GM23338 (cell line): ENCODE data around the gene SERTAD3. TPM values are rescaled to one million over a fixed set of nuclear protein-coding genes. Genes with fewer than 3 reads are reported as not detected.
"Not testable (repeated sequence)": the region's sequence is repeated elsewhere in the genome, so short reads cannot be mapped to it uniquely, and the experiment has no call there.

ENCODE experiments used
- ATAC-seq: fragments of 200-7000 bp; cut with Tn5 transposase; 3 replicates; pipeline ENCODE4 v1.9.1; 2020
- DNase-seq: peaks from one replicate; pipeline ENCODE4 v3.0.0-alpha.2; 2015; ENCODE audit warnings: low spot score
- H2AFZ ChIP-seq: fragments of 200-600 bp; sonication (generic); 2 replicates; pipeline ENCODE4 v1.8.0; 2016; ENCODE audit warnings: antibody characterized with exemption, mild to moderate bottlenecking, moderate library complexity
- H3F3A ChIP-seq: fragments of 200-600 bp; sonication (generic); replicated peaks from 2 replicates; pipeline ENCODE4 v1.8.0; 2017; ENCODE audit warnings: antibody characterized with exemption, mixed run types, low read depth
- H3K27ac ChIP-seq: fragments of 200-600 bp; sonication (generic); 2 replicates; pipeline ENCODE4 v1.6.1; 2016; ENCODE audit warnings: low read depth
- H3K27me3 ChIP-seq: fragments of 200-600 bp; sonication (generic); 2 replicates; pipeline ENCODE4 v1.8.0; 2016; ENCODE audit warnings: mild to moderate bottlenecking, mixed run types, moderate library complexity; ENCODE audit not compliant: insufficient read depth
- H3K36me3 ChIP-seq: fragments of 200-600 bp; sonication (generic); 2 replicates; pipeline ENCODE4 v1.8.0; 2016; ENCODE audit warnings: mild to moderate bottlenecking; ENCODE audit not compliant: insufficient read depth
- H3K4me1 ChIP-seq: fragments of 200-600 bp; sonication (generic); 2 replicates; pipeline ENCODE4 v1.8.0; 2016; ENCODE audit warnings: mild to moderate bottlenecking, moderate library complexity; ENCODE audit not compliant: insufficient read depth
- H3K4me2 ChIP-seq: fragments of 200-600 bp; sonication (generic); 2 replicates; pipeline ENCODE4 v1.7.1; 2017; ENCODE audit warnings: mixed run types
- H3K4me3 ChIP-seq: fragments of 200-600 bp; sonication (generic); 2 replicates; pipeline ENCODE4 v1.6.1; 2016; ENCODE audit warnings: mixed run types
- H3K79me2 ChIP-seq: fragments of 200-600 bp; sonication (generic); replicated peaks from 2 replicates; pipeline ENCODE4 v1.8.0; 2017; ENCODE audit warnings: mild to moderate bottlenecking; ENCODE audit not compliant: insufficient read depth
- H3K9me2 ChIP-seq: fragments of 200-600 bp; sonication (generic); 2 replicates; pipeline ENCODE4 v1.8.0; 2017; ENCODE audit not compliant: insufficient read depth
- H4K20me1 ChIP-seq: fragments of 200-600 bp; sonication (generic); replicated peaks from 2 replicates; pipeline ENCODE4 v1.8.0; 2017; ENCODE audit warnings: mild to moderate bottlenecking; ENCODE audit not compliant: insufficient read depth
- H3K27ac Mint-ChIP-seq: 2 replicates; pipeline ENCODE4 v1.8.0; 2020; ENCODE audit warnings: inconsistent platforms, mild to moderate bottlenecking, moderate library complexity, mixed read lengths
- H3K27me3 Mint-ChIP-seq: 3 replicates; pipeline ENCODE4 v1.8.0; 2022; ENCODE audit warnings: low read depth, mild to moderate bottlenecking, moderate library complexity, mixed read lengths, inconsistent platforms; ENCODE audit not compliant: insufficient read depth, poor library complexity
- H3K36me3 Mint-ChIP-seq: 3 replicates; pipeline ENCODE4 v1.8.0; 2021; ENCODE audit warnings: low read depth, mild to moderate bottlenecking, inconsistent platforms, moderate library complexity, mixed read lengths
- H3K4me1 Mint-ChIP-seq: 3 replicates; pipeline ENCODE4 v1.8.0; 2020; ENCODE audit warnings: mild to moderate bottlenecking, inconsistent platforms, mixed read lengths
- H3K4me3 Mint-ChIP-seq: 3 replicates; pipeline ENCODE4 v1.8.0; 2021; ENCODE audit warnings: moderate library complexity, mild to moderate bottlenecking, inconsistent platforms, mixed read lengths
- H3K9me3 Mint-ChIP-seq: 3 replicates; pipeline ENCODE4 v1.8.0; 2020; ENCODE audit warnings: moderate library complexity, mild to moderate bottlenecking, inconsistent platforms, mixed read lengths
- CREB1 ChIP-seq: fragments of 250-450 bp; sonication (Bioruptor Pico); IDR thresholded peaks from 2 replicates; pipeline ENCODE4 v1.5.0; 2020; ENCODE audit warnings: low read depth, mild to moderate bottlenecking, moderate library complexity
- EZH2phosphoT487 ChIP-seq: fragments of 200-600 bp; sonication (generic); IDR thresholded peaks from one replicate; pipeline ENCODE4 v1.8.1; 2018; ENCODE audit warnings: antibody characterized with exemption; ENCODE audit not compliant: unreplicated experiment
- POLR2AphosphoS5 ChIP-seq: IDR thresholded peaks from 2 replicates; pipeline ENCODE4 v1.6.1; 2016; ENCODE audit warnings: antibody characterized with exemption, low read depth
- STAT1 ChIP-seq: IDR thresholded peaks from one replicate; pipeline ENCODE4 v1.6.1; 2016; ENCODE audit warnings: antibody characterized with exemption; ENCODE audit not compliant: unreplicated experiment
- ZNF114 ChIP-seq: fragments of 250-450 bp; sonication (Bioruptor Pico); IDR thresholded peaks from 2 replicates; pipeline ENCODE4 v1.5.0; 2020; ENCODE audit warnings: mild to moderate bottlenecking, moderate library complexity
- ZNF331 ChIP-seq: fragments of 250-450 bp; sonication (Bioruptor Pico); IDR thresholded peaks from 2 replicates; pipeline ENCODE4 v1.5.0; 2020; ENCODE audit warnings: low read depth, mild to moderate bottlenecking, moderate library complexity
- polyA plus RNA-seq: library from polyadenylated mRNA; unstranded; fragments of >200 nt; fragmentation: Nextera tagmentation; extraction: Ambion mirVana; gene quantifications from 2 replicates; pipeline ENCODE4 v1.2.1, GENCODE V29; 2016
- total RNA-seq: library from RNA; depleted of rRNA; stranded (reverse); fragments of >200 nt; shearing (Covaris generic); gene quantifications from 2 replicates; pipeline ENCODE4 v1.2.3, GENCODE V29; 2014
- TF ChIP-seq, protein P1 (sequence below): IDR thresholded peaks from one replicate; pipeline ENCODE4 v1.6.1; 2018; ENCODE audit warnings: antibody characterized with exemption; ENCODE audit not compliant: unreplicated experiment
- TF ChIP-seq, protein P2 (sequence below): fragments of 250-450 bp; sonication (Bioruptor Pico); IDR thresholded peaks from 2 replicates; pipeline ENCODE4 v1.5.0; 2020; ENCODE audit warnings: mild to moderate bottlenecking, moderate library complexity

Gene SERTAD3
- total and polyA plus RNA-seq, 2 experiments from 2014 or later, result 15.4 to 24.1 TPM

DNA sequence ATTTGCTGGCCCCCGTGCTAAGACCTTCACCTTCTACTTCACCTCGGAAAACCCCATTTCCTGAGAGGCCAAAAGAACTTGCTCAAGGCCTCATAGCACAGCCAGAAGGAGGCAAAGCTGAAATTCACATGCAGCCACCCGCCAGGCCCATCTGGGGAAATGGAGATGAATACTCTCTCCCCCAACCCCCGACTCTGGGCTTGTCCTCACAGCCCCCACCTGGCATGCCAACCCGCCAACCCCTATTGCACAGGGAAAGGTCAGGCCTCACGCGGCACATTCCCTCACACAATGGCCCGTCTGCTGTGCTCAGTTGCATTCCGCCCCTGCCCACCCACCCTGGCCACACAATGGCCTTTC, 34.1 kb downstream of the SERTAD3 start (continued):
- TF ChIP-seq, protein P1, sequence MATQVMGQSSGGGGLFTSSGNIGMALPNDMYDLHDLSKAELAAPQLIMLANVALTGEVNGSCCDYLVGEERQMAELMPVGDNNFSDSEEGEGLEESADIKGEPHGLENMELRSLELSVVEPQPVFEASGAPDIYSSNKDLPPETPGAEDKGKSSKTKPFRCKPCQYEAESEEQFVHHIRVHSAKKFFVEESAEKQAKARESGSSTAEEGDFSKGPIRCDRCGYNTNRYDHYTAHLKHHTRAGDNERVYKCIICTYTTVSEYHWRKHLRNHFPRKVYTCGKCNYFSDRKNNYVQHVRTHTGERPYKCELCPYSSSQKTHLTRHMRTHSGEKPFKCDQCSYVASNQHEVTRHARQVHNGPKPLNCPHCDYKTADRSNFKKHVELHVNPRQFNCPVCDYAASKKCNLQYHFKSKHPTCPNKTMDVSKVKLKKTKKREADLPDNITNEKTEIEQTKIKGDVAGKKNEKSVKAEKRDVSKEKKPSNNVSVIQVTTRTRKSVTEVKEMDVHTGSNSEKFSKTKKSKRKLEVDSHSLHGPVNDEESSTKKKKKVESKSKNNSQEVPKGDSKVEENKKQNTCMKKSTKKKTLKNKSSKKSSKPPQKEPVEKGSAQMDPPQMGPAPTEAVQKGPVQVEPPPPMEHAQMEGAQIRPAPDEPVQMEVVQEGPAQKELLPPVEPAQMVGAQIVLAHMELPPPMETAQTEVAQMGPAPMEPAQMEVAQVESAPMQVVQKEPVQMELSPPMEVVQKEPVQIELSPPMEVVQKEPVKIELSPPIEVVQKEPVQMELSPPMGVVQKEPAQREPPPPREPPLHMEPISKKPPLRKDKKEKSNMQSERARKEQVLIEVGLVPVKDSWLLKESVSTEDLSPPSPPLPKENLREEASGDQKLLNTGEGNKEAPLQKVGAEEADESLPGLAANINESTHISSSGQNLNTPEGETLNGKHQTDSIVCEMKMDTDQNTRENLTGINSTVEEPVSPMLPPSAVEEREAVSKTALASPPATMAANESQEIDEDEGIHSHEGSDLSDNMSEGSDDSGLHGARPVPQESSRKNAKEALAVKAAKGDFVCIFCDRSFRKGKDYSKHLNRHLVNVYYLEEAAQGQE, result no peak
- no peak for TF ChIP-seq STAT1

- not testable (repeated sequence) for H3K27me3 ChIP-seq, H4K20me1 ChIP-seq, H2AFZ ChIP-seq, H3K36me3 ChIP-seq, DNase-seq, ATAC-seq, H3K4me3 ChIP-seq, H3K27ac ChIP-seq, H3K4me3 Mint-ChIP-seq, H3K9me2 ChIP-seq, H3K27ac Mint-ChIP-seq, H3K4me2 ChIP-seq, H3K9me3 Mint-ChIP-seq, H3K36me3 Mint-ChIP-seq, H3F3A ChIP-seq, H3K79me2 ChIP-seq, H3K27me3 Mint-ChIP-seq
- H3K4me1 ChIP-seq, result peaks cover 28% of the 10 kb centered on the region
- H3K4me1 Mint-ChIP-seq, result peaks cover 33% of the 10 kb centered on the region
These were observed 35.6 kb downstream of the SERTAD3 start for GRCh38 chr19:40408598-40408925.

- Histone ChIP-seq H3K4me3 (no peak overlapping the region), H4K20me1 (no peaks in the 10 kb centered on the region), H3K27ac (no peak overlapping the region), H3K4me2 (no peak overlapping the region), H2AFZ (no peak overlapping the region), H3K36me3 (no peaks in the 10 kb centered on the region), H3K9me2 (no peaks in the 10 kb centered on the region), H3K27me3 (no peaks in the 10 kb centered on the region), H3K4me1 (peaks cover 22% of the 10 kb centered on the region), H3F3A (0 out of 2 replicates have a peak, but pooled peaks cover 7% of the 10 kb centered on the region), H3K79me2 (no peaks in the 10 kb centered on the region)
- DNase-seq (no peak), ATAC-seq (no peak)
- H3K4me3 Mint-ChIP-seq, result no peak overlapping the region
- H3K27me3 Mint-ChIP-seq, result peaks cover 7% of the 10 kb centered on the region
- peaks cover 2% of the 10 kb centered on the region; the same call in 1 of the 3 replicates for H3K36me3 Mint-ChIP-seq
- peaks cover 34% of the 10 kb centered on the region for H3K4me1 Mint-ChIP-seq
- no peaks in the 10 kb centered on the region for H3K9me3 Mint-ChIP-seq
- no peak overlapping the region for H3K27ac Mint-ChIP-seq
- TF ChIP-seq CREB1 (CRISPR knock-in tag) (no peak), STAT1 (no peak), ZNF114 (CRISPR knock-in tag) (no peak), POLR2AphosphoS5 (no peak), EZH2phosphoT487 (no peak), ZNF331 (CRISPR knock-in tag) (no peak)
- TF ChIP-seq, protein P2, sequence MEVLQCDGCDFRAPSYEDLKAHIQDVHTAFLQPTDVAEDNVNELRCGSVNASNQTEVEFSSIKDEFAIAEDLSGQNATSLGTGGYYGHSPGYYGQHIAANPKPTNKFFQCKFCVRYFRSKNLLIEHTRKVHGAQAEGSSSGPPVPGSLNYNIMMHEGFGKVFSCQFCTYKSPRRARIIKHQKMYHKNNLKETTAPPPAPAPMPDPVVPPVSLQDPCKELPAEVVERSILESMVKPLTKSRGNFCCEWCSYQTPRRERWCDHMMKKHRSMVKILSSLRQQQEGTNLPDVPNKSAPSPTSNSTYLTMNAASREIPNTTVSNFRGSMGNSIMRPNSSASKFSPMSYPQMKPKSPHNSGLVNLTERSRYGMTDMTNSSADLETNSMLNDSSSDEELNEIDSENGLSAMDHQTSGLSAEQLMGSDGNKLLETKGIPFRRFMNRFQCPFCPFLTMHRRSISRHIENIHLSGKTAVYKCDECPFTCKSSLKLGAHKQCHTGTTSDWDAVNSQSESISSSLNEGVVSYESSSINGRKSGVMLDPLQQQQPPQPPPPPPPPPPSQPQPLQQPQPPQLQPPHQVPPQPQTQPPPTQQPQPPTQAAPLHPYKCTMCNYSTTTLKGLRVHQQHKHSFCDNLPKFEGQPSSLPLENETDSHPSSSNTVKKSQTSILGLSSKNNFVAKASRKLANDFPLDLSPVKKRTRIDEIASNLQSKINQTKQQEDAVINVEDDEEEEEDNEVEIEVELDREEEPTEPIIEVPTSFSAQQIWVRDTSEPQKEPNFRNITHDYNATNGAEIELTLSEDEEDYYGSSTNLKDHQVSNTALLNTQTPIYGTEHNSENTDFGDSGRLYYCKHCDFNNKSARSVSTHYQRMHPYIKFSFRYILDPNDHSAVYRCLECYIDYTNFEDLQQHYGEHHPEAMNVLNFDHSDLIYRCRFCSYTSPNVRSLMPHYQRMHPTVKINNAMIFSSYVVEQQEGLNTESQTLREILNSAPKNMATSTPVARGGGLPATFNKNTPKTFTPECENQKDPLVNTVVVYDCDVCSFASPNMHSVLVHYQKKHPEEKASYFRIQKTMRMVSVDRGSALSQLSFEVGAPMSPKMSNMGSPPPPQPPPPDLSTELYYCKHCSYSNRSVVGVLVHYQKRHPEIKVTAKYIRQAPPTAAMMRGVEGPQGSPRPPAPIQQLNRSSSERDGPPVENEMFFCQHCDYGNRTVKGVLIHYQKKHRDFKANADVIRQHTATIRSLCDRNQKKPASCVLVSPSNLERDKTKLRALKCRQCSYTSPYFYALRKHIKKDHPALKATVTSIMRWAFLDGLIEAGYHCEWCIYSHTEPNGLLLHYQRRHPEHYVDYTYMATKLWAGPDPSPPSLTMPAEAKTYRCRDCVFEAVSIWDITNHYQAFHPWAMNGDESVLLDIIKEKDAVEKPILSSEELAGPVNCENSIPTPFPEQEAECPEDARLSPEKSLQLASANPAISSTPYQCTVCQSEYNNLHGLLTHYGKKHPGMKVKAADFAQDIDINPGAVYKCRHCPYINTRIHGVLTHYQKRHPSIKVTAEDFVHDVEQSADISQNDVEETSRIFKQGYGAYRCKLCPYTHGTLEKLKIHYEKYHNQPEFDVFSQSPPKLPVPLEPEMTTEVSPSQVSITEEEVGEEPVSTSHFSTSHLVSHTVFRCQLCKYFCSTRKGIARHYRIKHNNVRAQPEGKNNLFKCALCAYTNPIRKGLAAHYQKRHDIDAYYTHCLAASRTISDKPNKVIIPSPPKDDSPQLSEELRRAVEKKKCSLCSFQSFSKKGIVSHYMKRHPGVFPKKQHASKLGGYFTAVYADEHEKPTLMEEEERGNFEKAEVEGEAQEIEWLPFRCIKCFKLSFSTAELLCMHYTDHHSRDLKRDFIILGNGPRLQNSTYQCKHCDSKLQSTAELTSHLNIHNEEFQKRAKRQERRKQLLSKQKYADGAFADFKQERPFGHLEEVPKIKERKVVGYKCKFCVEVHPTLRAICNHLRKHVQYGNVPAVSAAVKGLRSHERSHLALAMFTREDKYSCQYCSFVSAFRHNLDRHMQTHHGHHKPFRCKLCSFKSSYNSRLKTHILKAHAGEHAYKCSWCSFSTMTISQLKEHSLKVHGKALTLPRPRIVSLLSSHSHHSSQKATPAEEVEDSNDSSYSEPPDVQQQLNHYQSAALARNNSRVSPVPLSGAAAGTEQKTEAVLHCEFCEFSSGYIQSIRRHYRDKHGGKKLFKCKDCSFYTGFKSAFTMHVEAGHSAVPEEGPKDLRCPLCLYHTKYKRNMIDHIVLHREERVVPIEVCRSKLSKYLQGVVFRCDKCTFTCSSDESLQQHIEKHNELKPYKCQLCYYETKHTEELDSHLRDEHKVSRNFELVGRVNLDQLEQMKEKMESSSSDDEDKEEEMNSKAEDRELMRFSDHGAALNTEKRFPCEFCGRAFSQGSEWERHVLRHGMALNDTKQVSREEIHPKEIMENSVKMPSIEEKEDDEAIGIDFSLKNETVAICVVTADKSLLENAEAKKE (CRISPR knock-in tag), result no peak
These were observed 36.2 kb downstream of the SERTAD3 start for GRCh38 chr19:40407714-40408597.
